Prostate gland (tissue), 2 donors: ENCODE data around the gene TMEM117. TPM values are rescaled to one million over a fixed set of nuclear protein-coding genes. Genes with fewer than 3 reads are reported as not detected.

ENCODE experiments used
- DNase-seq: peaks from one replicate; pipeline ENCODE4 v3.0.0-alpha.2; 2019; ENCODE audit warnings: low spot score
- H3K27ac ChIP-seq, 2 donors: fragments of 200-600 bp; sonication (generic); 2 replicates each; pipeline ENCODE4 v1.5.1; 2017 to 2019
- H3K27me3 ChIP-seq: fragments of 200-600 bp; sonication (generic); replicated peaks from 2 replicates; pipeline ENCODE4 v1.5.1; 2019; ENCODE audit not compliant: insufficient read depth
- H3K36me3 ChIP-seq, 2 donors: fragments of 200-600 bp; sonication (generic); 1 replicate in 1 of 2; 2 replicates in 1 of 2; pipeline versions ENCODE4 v1.5.1 to v1.8.1; 2017 to 2019
- H3K4me1 ChIP-seq: fragments of 200-600 bp; sonication (generic); replicated peaks from 2 replicates; pipeline ENCODE4 v1.5.1; 2019
- H3K4me3 ChIP-seq, 2 donors: fragments of 200-600 bp; sonication (generic); 2 replicates each; pipeline ENCODE4 v1.5.1; 2017 to 2019
- H3K9me3 ChIP-seq: fragments of 200-600 bp; sonication (generic); 2 replicates; pipeline ENCODE4 v1.5.1; 2017
- CTCF ChIP-seq, 4 experiments: fragments of 200-600 bp in 2 of 4; fragments of 450-650 bp in 2 of 4; sonication (generic) in 2 of 4; IDR thresholded peaks; 1 replicate in 3 of 4; 2 replicates in 1 of 4; pipeline ENCODE4 v1.5.1; 2016 to 2019; ENCODE audit warnings: antibody characterized with exemption in 4 of 4, mild to moderate bottlenecking in 2 of 4, moderate library complexity in 2 of 4
- POLR2A ChIP-seq: fragments of 450-650 bp; IDR thresholded peaks from one replicate; pipeline ENCODE4 v1.6.1; 2016; ENCODE audit warnings: antibody characterized with exemption, mild to moderate bottlenecking
- POLR2AphosphoS5 ChIP-seq: sonication (generic); formaldehyde crosslinking; IDR thresholded peaks from one replicate; pipeline ENCODE4 v1.6.1; 2017; ENCODE audit warnings: antibody characterized with exemption
- WGBS: methylation state at CpG from one replicate; pipeline ENCODE4 v1.1.5; 2018; 5-methylcytosine and 5-hydroxymethylcytosine counted together
- intact Hi-C: fragments of 100-400 bp; cut with DNase I; formaldehyde crosslinking; loops from one replicate; pipeline ENCODE4 v1.14.2; 2022
- total RNA-seq, 2 donors: library from RNA; depleted of rRNA; stranded (reverse); fragments of >200 nt; gene quantifications; one replicate each; pipeline ENCODE4 v1.1.0, GENCODE V29; 2016

Gene TMEM117
- total RNA-seq, 2 donors from 2014 or later, result 15.5 to 26.5 TPM

- Histone ChIP-seq H3K27ac (no peak overlapping the region), H3K9me3 (no peaks in the 10 kb centered on the region), H3K27me3 (no peaks in the 10 kb centered on the region), H3K4me3 (no peak overlapping the region), H3K4me1 (no peaks in the 10 kb centered on the region), H3K36me3 (no peaks in the 10 kb centered on the region)
- no peak for DNase-seq
- intact Hi-C loops, result no loop called here
- WGBS, result 97% methylated on average over 1 of the region's 1 CpG
- TF ChIP-seq CTCF (IDR thresholded peaks at IDR 0.05), result no peak
- no peak for TF ChIP-seq POLR2AphosphoS5
- no peak for TF ChIP-seq POLR2A
Observed at GRCh38 chr12:43935581-43935980, 99.7 kb downstream of the TMEM117 start.

- no peaks in the 10 kb centered on the region for H3K27me3 ChIP-seq
- TF ChIP-seq CTCF (IDR thresholded peaks at IDR 0.05), result no peak
- no peak for TF ChIP-seq POLR2A
- no peak for TF ChIP-seq POLR2AphosphoS5
- 51% methylated on average over 2 of the region's 2 CpGs for WGBS
- no peaks in the 10 kb centered on the region for H3K4me1 ChIP-seq
- intact Hi-C loops, result no loop called here
- DNase-seq, result no peak
- H3K36me3 ChIP-seq, result no peaks in the 10 kb centered on the region
- no peak overlapping the region for H3K27ac ChIP-seq
- H3K4me3 ChIP-seq, result no peak overlapping the region
- no peaks in the 10 kb centered on the region for H3K9me3 ChIP-seq
Observed at GRCh38 chr12:43937947-43938346, 102.1 kb downstream of the TMEM117 start.

DNA sequence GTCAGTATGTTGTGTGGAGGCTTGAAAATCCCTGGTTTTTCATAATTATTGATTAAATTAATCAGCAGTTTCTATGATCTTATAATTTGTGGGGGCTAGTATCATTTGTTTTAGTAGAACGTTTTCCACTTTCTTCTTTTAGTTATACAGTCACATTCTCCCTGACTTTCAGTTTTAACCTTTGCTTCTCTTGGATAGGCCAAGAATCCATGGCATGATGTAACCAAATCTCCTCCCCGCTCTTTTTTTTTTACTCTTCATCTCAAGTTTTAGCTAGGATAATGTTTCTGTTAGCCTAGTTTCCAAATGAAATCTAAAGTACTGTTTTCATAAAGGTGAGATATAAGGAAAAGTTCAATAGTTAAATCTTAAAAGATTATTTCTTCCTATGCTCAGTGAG is 106.5 kb downstream of the TMEM117 start:
- TF ChIP-seq POLR2AphosphoS5 (no peak), CTCF (IDR thresholded peaks at IDR 0.05) (no peak), POLR2A (no peak)
- H3K4me1 ChIP-seq, result no peaks in the 10 kb centered on the region
- DNase-seq, result no peak
- WGBS, result 71% methylated on average over 2 of the region's 2 CpGs
- H3K4me3 ChIP-seq, result no peak overlapping the region
- no peaks in the 10 kb centered on the region for H3K9me3 ChIP-seq
- no peak overlapping the region for H3K27ac ChIP-seq
- no peaks in the 10 kb centered on the region for H3K27me3 ChIP-seq
- intact Hi-C loops, result no loop called here
- no peaks in the 10 kb centered on the region for H3K36me3 ChIP-seq

- TF ChIP-seq POLR2AphosphoS5, result no peak
- TF ChIP-seq POLR2A, result no peak
- no peak for TF ChIP-seq CTCF (IDR thresholded peaks at IDR 0.05)
- DNase-seq, result no peak
- intact Hi-C loops, result no loop called here
- no peaks in the 10 kb centered on the region for H3K4me1 ChIP-seq
- no peaks in the 10 kb centered on the region for H3K9me3 ChIP-seq
- no peaks in the 10 kb centered on the region for H3K36me3 ChIP-seq
- H3K27ac ChIP-seq, result no peak overlapping the region
- no peak overlapping the region for H3K4me3 ChIP-seq
- no peaks in the 10 kb centered on the region for H3K27me3 ChIP-seq
- 56% methylated on average over 1 of the region's 1 CpG for WGBS
Observed at GRCh38 chr12:43945983-43946382, 110.1 kb downstream of the TMEM117 start.

DNA sequence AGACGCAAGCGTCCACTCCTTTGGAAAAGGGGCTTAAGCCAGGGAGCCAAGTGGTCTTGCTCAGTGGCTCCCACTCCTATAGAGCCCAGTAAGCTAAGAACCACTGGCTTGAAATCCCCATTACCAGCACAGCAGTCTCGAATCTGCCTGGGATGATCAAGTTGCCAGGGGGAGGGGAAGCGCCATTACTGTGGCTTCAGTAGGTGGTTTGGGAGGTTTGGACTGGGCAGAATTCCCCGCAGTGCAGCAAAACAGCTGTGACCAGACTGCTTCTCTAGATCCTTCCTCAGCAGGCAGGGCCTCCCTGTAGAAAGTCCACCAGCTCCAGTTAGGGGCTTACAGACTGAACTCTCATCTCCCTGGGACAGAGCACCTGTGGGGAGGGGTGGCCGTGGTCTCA is 115.4 kb downstream of the TMEM117 start:
- Histone ChIP-seq H3K4me3 (no peak overlapping the region), H3K27me3 (no peaks in the 10 kb centered on the region), H3K4me1 (no peaks in the 10 kb centered on the region), H3K9me3 (no peaks in the 10 kb centered on the region), H3K36me3 (no peaks in the 10 kb centered on the region), H3K27ac (no peak overlapping the region)
- DNase-seq, result no peak
- WGBS, result 95% methylated on average over 6 of the region's 6 CpGs
- no peak for TF ChIP-seq CTCF (IDR thresholded peaks at IDR 0.05)
- no peak for TF ChIP-seq POLR2A
- no peak for TF ChIP-seq POLR2AphosphoS5
- intact Hi-C loops, result no loop called here
